Mammary epithelial cell (primary cell): ENCODE results near the gene CKB.

ENCODE experiments used
- CTCF ChIP-seq, 2 donors: IDR thresholded peaks in 1 of 2; conservative IDR thresholded peaks in 1 of 2; 2 replicates each; pipeline ENCODE4 v1.5.1; 2011 to 2012; ENCODE audit warnings: inconsistent platforms in 2 of 2, low read length in 2 of 2, mild to moderate bottlenecking in 2 of 2, control low read depth in 1 of 2, low read depth in 1 of 2; ENCODE audit not compliant: insufficient read depth in 1 of 2; ENCODE audit errors: extremely low read depth in 1 of 2
- EZH2 ChIP-seq: IDR thresholded peaks from 2 replicates; pipeline ENCODE4 v1.6.1; 2012; ENCODE audit warnings: low read length, inconsistent platforms, borderline replicate concordance

- TF ChIP-seq CTCF (conservative IDR thresholded peaks at IDR 0.05 in 1 of 2, IDR thresholded peaks at IDR 0.05 in 1 of 2; ENCODE audit: extremely low read depth in 1 of 2, insufficient read depth in 1 of 2, low read depth in 1 of 2, low read length in 2 of 2) (no peak), EZH2 (no peak)
Observed at GRCh38 chr14:103561381-103562178, 39.0 kb upstream of the CKB start.
